Osteoblast (primary cell): Measurements from ENCODE around the gene SF3A1. TPM values are rescaled to one million over a fixed set of nuclear protein-coding genes. Genes with fewer than 3 reads are reported as not detected.
A peak's percentile ranks its signal among the peaks of the same experiment; 100 is the strongest.

Source experiments
- DNase-seq: peaks from one replicate; pipeline ENCODE4 v3.0.0; 2011; ENCODE audit warnings: low spot score, mixed read lengths; ENCODE audit not compliant: insufficient read length; ENCODE audit errors: missing footprints
- H2AFZ ChIP-seq: 2 replicates; pipeline ENCODE4 v1.6.0; 2011; ENCODE audit warnings: mild to moderate bottlenecking, low read length
- H3K27ac ChIP-seq: 2 replicates; pipeline ENCODE4 v1.5.1; 2011; ENCODE audit warnings: mild to moderate bottlenecking, low read depth, low read length, moderate library complexity
- H3K27me3 ChIP-seq: 2 replicates; pipeline ENCODE4 v1.6.0; 2012; ENCODE audit warnings: mild to moderate bottlenecking, control low read depth, inconsistent platforms, low read length, moderate library complexity; ENCODE audit not compliant: insufficient read depth
- H3K36me3 ChIP-seq: 2 replicates; pipeline ENCODE4 v1.5.1; 2011; ENCODE audit warnings: mild to moderate bottlenecking, low read length, control low read depth, moderate library complexity; ENCODE audit not compliant: insufficient read depth
- H3K4me1 ChIP-seq: 2 replicates; pipeline ENCODE4 v1.5.1; 2011; ENCODE audit warnings: mild to moderate bottlenecking, low read length, control low read depth, moderate library complexity; ENCODE audit not compliant: insufficient read depth
- H3K4me2 ChIP-seq: 2 replicates; pipeline ENCODE4 v1.6.0; 2011; ENCODE audit warnings: mild to moderate bottlenecking, low read length; ENCODE audit not compliant: insufficient read depth
- H3K4me3 ChIP-seq: fragments of 200-600 bp; sonication (generic); 3 replicates; pipeline ENCODE4 v1.5.1; 2012; ENCODE audit warnings: mild to moderate bottlenecking, low read length, inconsistent platforms; ENCODE audit not compliant: insufficient read depth
- H3K79me2 ChIP-seq: 2 replicates; pipeline ENCODE4 v1.6.0; 2012; ENCODE audit warnings: mild to moderate bottlenecking, low read length, control low read depth, inconsistent platforms; ENCODE audit not compliant: insufficient read depth
- H3K9me3 ChIP-seq: 2 replicates; pipeline ENCODE4 v1.5.1; 2011; ENCODE audit warnings: low read depth, low read length, control low read depth
- H4K20me1 ChIP-seq: 2 replicates; pipeline ENCODE4 v1.6.0; 2012; ENCODE audit warnings: mild to moderate bottlenecking, low read length, control low read depth; ENCODE audit not compliant: insufficient read depth
- CTCF ChIP-seq: IDR thresholded peaks from 2 replicates; pipeline ENCODE4 v1.5.1; 2011; ENCODE audit warnings: mild to moderate bottlenecking, low read depth, low read length, moderate library complexity; ENCODE audit errors: extremely low read depth
- total RNA-seq: library from RNA; depleted of rRNA; stranded (reverse); fragments of >200 nt; gene quantifications from 2 replicates; pipeline ENCODE4 v1.2.3, GENCODE V29; 2012

The SF3A1 gene
- total RNA-seq, 1 donor, result 21.7 TPM

GRCh38 chr22:30305906-30306626, 50.6 kb downstream of the SF3A1 start:
- Histone ChIP-seq H2AFZ (no peak overlapping the region), H3K79me2 (peaks cover 99% of the 10 kb centered on the region), H3K36me3 (peaks cover 25% of the 10 kb centered on the region), H3K27me3 (no peaks in the 10 kb centered on the region), H3K27ac (peak overlapping the region; percentile 23), H3K9me3 (no peaks in the 10 kb centered on the region), H3K4me2 (no peak overlapping the region), H3K4me3 (no peak overlapping the region), H4K20me1 (peaks cover 93% of the 10 kb centered on the region), H3K4me1 (peaks cover 54% of the 10 kb centered on the region)
- no peak for TF ChIP-seq CTCF
- DNase-seq, result no peak

GRCh38 chr22:30305519-30305905, 51.2 kb downstream of the SF3A1 start:
- Histone ChIP-seq H2AFZ (no peak overlapping the region), H3K4me3 (no peak overlapping the region), H3K4me1 (peaks cover 49% of the 10 kb centered on the region), H3K79me2 (peaks cover 99% of the 10 kb centered on the region), H4K20me1 (peaks cover 92% of the 10 kb centered on the region), H3K4me2 (no peak overlapping the region), H3K36me3 (peaks cover 31% of the 10 kb centered on the region), H3K9me3 (no peaks in the 10 kb centered on the region), H3K27me3 (no peaks in the 10 kb centered on the region), H3K27ac (peak overlapping the region; percentile 23)
- no peak for DNase-seq
- no peak for TF ChIP-seq CTCF

GRCh38 chr22:30304495-30305244, 52.0 kb downstream of the SF3A1 start:
- Histone ChIP-seq H3K79me2 (peaks cover 96% of the 10 kb centered on the region), H3K9me3 (no peaks in the 10 kb centered on the region), H3K27me3 (no peaks in the 10 kb centered on the region), H3K4me3 (no peak overlapping the region), H3K36me3 (peaks cover 33% of the 10 kb centered on the region), H3K27ac (peak overlapping the region; percentile 1), H4K20me1 (peaks cover 84% of the 10 kb centered on the region), H2AFZ (no peak overlapping the region), H3K4me2 (no peak overlapping the region), H3K4me1 (peaks cover 40% of the 10 kb centered on the region)
- DNase-seq, result no peak
- TF ChIP-seq CTCF, result no peak

- peak overlapping the region; percentile 65 for H3K27ac ChIP-seq
- no peak overlapping the region for H3K4me2 ChIP-seq
- TF ChIP-seq CTCF, result no peak
- H3K79me2 ChIP-seq, result peaks cover 88% of the 10 kb centered on the region
- H3K4me1 ChIP-seq, result peaks cover 30% of the 10 kb centered on the region
- H3K9me3 ChIP-seq, result no peaks in the 10 kb centered on the region
- no peaks in the 10 kb centered on the region for H3K27me3 ChIP-seq
- no peak for DNase-seq
- no peak overlapping the region for H3K4me3 ChIP-seq
- H2AFZ ChIP-seq, result no peak overlapping the region
- peaks cover 45% of the 10 kb centered on the region for H3K36me3 ChIP-seq
- peaks cover 79% of the 10 kb centered on the region for H4K20me1 ChIP-seq
Measured at GRCh38 chr22:30302810-30303138, 53.9 kb downstream of the SF3A1 start.
